Neural progenitor cell (in vitro differentiated cells): Measurements from ENCODE around the gene MPPED2. TPM values are rescaled to one million over a fixed set of nuclear protein-coding genes. Genes with fewer than 3 reads are reported as not detected.
A peak's percentile ranks its signal among the peaks of the same experiment; 100 is the strongest.

Experiments
- DNase-seq: peaks from one replicate; pipeline ENCODE4 v3.0.0-alpha.2; 2016; ENCODE audit warnings: low spot score
- H2AFZ ChIP-seq: fragments of 200-600 bp; sonication (generic); replicated peaks from 2 replicates; pipeline ENCODE4 v1.6.1; 2016; ENCODE audit warnings: antibody characterized with exemption
- H3F3A ChIP-seq: fragments of 200-600 bp; sonication (generic); 2 replicates; pipeline ENCODE4 v1.6.1; 2016; ENCODE audit warnings: antibody characterized with exemption, low read depth
- H3K27ac ChIP-seq: fragments of 200-600 bp; sonication (generic); 2 replicates; pipeline ENCODE4 v1.5.1; 2016; ENCODE audit warnings: mild to moderate bottlenecking
- H3K27me3 ChIP-seq: fragments of 200-600 bp; sonication (generic); 2 replicates; pipeline ENCODE4 v1.6.1; 2016; ENCODE audit warnings: mild to moderate bottlenecking, moderate library complexity
- H3K36me3 ChIP-seq: fragments of 200-600 bp; sonication (generic); 2 replicates; pipeline ENCODE4 v1.5.1; 2016
- H3K4me1 ChIP-seq: fragments of 200-600 bp; sonication (generic); 2 replicates; pipeline ENCODE4 v1.6.1; 2016; ENCODE audit warnings: mixed run types
- H3K4me2 ChIP-seq: fragments of 200-600 bp; sonication (generic); 2 replicates; pipeline ENCODE4 v1.6.1; 2016
- H3K4me3 ChIP-seq: fragments of 200-600 bp; sonication (generic); 2 replicates; pipeline ENCODE4 v1.5.1; 2016
- H3K79me2 ChIP-seq: fragments of 200-600 bp; sonication (generic); 2 replicates; pipeline ENCODE4 v1.6.1; 2016; ENCODE audit warnings: low read depth
- H3K9ac ChIP-seq: fragments of 200-600 bp; sonication (generic); 2 replicates; pipeline ENCODE4 v1.6.1; 2016
- H3K9me3 ChIP-seq: fragments of 200-600 bp; sonication (generic); 2 replicates; pipeline ENCODE4 v1.5.1; 2016; ENCODE audit warnings: low read depth
- H4K20me1 ChIP-seq: fragments of 200-600 bp; sonication (generic); 2 replicates; pipeline ENCODE4 v1.6.1; 2016; ENCODE audit warnings: low read depth
- H3K27ac Mint-ChIP-seq: 3 replicates; pipeline ENCODE4 v1.8.0; 2021; ENCODE audit warnings: mixed read lengths
- H3K27me3 Mint-ChIP-seq: 2 replicates; pipeline ENCODE4 v1.8.0; 2022; ENCODE audit warnings: low read depth, mild to moderate bottlenecking, inconsistent platforms, moderate library complexity, mixed read lengths; ENCODE audit not compliant: insufficient read depth
- H3K36me3 Mint-ChIP-seq: 3 replicates; pipeline ENCODE4 v1.8.0; 2021; ENCODE audit warnings: mixed read lengths
- H3K4me1 Mint-ChIP-seq: 3 replicates; pipeline ENCODE4 v1.8.0; 2021; ENCODE audit warnings: mixed read lengths
- H3K4me3 Mint-ChIP-seq: 3 replicates; pipeline ENCODE4 v1.8.0; 2021; ENCODE audit warnings: mild to moderate bottlenecking, moderate library complexity, mixed read lengths
- H3K9me3 Mint-ChIP-seq: 3 replicates; pipeline ENCODE4 v1.8.0; 2020; ENCODE audit warnings: mixed read lengths
- CTCF ChIP-seq: fragments of 200-600 bp; sonication (generic); IDR thresholded peaks from 2 replicates; pipeline ENCODE4 v1.5.1; 2017; ENCODE audit warnings: antibody characterized with exemption, mild to moderate bottlenecking
- EZH2 ChIP-seq: fragments of 200-600 bp; sonication (generic); IDR thresholded peaks from 2 replicates; pipeline ENCODE4 v1.6.1; 2017; ENCODE audit warnings: antibody characterized with exemption, mild to moderate bottlenecking, moderate library complexity
- EZH2phosphoT487 ChIP-seq: fragments of 200-600 bp; sonication (generic); IDR thresholded peaks from 2 replicates; pipeline ENCODE4 v1.6.1; 2017; ENCODE audit warnings: antibody characterized with exemption
- total RNA-seq: library from RNA; depleted of rRNA; stranded (reverse); fragments of >200 nt; gene quantifications from 2 replicates; pipeline ENCODE4 v1.2.3, GENCODE V29; 2015; ENCODE audit warnings: low replicate concordance

The MPPED2 gene
- total RNA-seq, 1 donor from 2014 or later, result 3.4 TPM

DNA sequence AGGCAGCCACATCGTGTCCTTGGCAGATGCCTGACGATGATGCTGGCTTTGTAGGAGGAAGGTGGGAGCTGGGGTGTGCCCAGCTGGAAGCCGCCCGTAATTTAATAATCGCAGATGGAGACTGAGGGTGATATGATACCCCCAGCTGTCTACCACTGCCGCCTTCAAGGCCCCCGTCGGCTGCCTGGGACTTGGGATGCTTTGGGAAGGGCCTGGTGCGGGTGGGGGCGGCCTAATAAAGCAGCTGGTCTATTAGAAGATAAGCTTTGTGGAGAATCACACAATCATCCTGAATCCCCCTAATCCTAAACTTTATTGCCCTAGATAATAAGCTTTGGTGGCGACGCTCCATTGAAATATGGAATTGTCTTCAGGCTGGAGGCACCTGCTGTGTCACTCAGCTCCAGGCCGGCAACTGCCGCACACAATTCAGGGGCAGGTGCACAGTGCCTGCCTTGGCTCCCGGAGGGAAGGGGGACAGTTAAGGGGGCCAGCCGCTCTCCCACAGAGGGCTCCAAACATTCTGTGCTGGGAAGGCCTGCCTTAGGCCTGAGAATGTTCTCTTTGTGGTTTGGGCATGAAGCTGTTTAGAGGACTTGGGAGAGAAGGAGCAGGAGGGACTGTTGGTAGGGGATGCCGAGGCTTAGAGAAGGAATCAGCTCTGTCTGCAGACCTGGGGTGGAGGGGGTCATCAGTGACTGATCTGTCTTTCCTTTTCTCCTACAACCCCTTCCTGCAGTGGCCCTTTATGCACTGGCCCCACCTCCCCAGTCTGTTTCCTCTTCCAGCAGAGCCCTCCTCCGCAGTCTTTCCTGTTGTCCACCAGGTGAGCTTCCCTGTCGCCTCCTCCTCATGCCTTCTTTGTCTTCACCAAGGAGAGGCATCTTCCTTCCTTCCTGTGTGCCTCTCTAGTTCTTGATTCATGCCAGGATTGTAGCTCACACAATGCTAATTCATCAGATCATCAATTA lies 198.0 kb downstream of the MPPED2 start:
- Histone ChIP-seq H3K79me2 (no peaks in the 10 kb centered on the region), H3K4me2 (no peak overlapping the region), H3F3A (no peaks in the 10 kb centered on the region), H2AFZ (no peak overlapping the region), H3K27me3 (no peaks in the 10 kb centered on the region), H3K4me1 (peaks cover 7% of the 10 kb centered on the region), H3K4me3 (no peak overlapping the region), H3K36me3 (no peaks in the 10 kb centered on the region), H3K9ac (no peak overlapping the region), H3K27ac (no peak overlapping the region), H3K9me3 (no peaks in the 10 kb centered on the region), H4K20me1 (no peaks in the 10 kb centered on the region)
- peaks cover 3% of the 10 kb centered on the region for H3K27me3 Mint-ChIP-seq
- H3K4me3 Mint-ChIP-seq, result no peak overlapping the region
- no peak for DNase-seq
- H3K9me3 Mint-ChIP-seq, result peaks cover 3% of the 10 kb centered on the region
- TF ChIP-seq CTCF (no peak), EZH2 (no peak), EZH2phosphoT487 (no peak)
- H3K4me1 Mint-ChIP-seq, result peaks cover 20% of the 10 kb centered on the region
- H3K36me3 Mint-ChIP-seq, result no peaks in the 10 kb centered on the region
- H3K27ac Mint-ChIP-seq, result peak overlapping the region; percentile 74

DNA sequence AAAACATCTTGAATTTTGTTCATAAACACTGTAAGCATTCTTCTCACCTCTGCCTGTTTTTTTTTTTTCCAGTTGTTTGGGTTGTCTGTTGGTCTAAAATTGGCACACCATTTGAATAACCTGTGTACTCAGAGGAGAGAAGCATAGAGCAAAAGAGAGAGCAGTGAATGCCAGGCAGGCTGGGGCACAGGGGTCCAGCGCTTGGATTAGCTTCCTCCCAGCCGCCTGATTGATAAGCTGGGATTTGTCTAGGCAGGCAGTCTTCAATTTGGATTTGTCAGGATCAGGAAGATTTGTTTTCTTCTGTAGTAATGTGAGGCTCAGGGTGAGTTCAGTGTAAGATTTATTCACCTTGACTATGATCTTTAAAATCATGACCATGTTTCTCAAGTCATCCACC lies 204.3 kb downstream of the MPPED2 start:
- H3K9me3 Mint-ChIP-seq, result peaks cover 2% of the 10 kb centered on the region
- Histone ChIP-seq H3K27me3 (no peaks in the 10 kb centered on the region), H3K79me2 (no peaks in the 10 kb centered on the region), H3K4me2 (no peak overlapping the region), H3K9me3 (no peaks in the 10 kb centered on the region), H3K4me1 (peaks cover 20% of the 10 kb centered on the region), H3K36me3 (no peaks in the 10 kb centered on the region), H4K20me1 (no peaks in the 10 kb centered on the region), H2AFZ (no peak overlapping the region), H3K9ac (no peak overlapping the region), H3F3A (peaks cover 7% of the 10 kb centered on the region), H3K27ac (no peak overlapping the region), H3K4me3 (no peak overlapping the region)
- no peaks in the 10 kb centered on the region for H3K36me3 Mint-ChIP-seq
- DNase-seq, result peak; percentile 48
- no peak for TF ChIP-seq EZH2
- no peak for TF ChIP-seq EZH2phosphoT487
- H3K4me3 Mint-ChIP-seq, result no peak overlapping the region
- no peak overlapping the region for H3K27ac Mint-ChIP-seq
- H3K27me3 Mint-ChIP-seq, result no peaks in the 10 kb centered on the region
- peaks cover 12% of the 10 kb centered on the region for H3K4me1 Mint-ChIP-seq

DNA sequence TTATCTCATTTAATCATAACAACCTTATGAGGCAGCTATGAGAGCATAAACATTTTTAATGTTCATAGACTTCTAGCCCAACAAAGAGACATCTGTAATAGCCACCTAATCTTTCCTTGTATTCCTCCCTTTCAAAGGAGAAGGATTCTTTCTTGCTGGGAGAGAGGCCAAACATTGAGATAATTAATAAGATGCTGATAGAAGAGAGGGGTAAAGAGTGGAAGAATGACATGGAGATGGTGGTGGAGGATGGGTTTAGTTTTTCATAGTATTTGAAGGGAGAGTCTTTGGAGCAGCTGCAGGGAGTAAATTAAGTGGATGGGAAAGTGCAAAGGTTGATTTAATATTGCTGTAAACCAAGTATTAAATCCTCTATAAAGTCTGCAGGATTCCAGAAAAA lies 205.3 kb downstream of the MPPED2 start:
- H3K27ac Mint-ChIP-seq, result no peak overlapping the region
- Histone ChIP-seq H3K27me3 (no peaks in the 10 kb centered on the region), H3K36me3 (no peaks in the 10 kb centered on the region), H3K4me3 (no peak overlapping the region), H4K20me1 (no peaks in the 10 kb centered on the region), H3K9me3 (no peaks in the 10 kb centered on the region), H2AFZ (no peak overlapping the region), H3K4me1 (peaks cover 26% of the 10 kb centered on the region), H3K9ac (no peak overlapping the region), H3F3A (peaks cover 7% of the 10 kb centered on the region), H3K27ac (no peak overlapping the region), H3K4me2 (no peak overlapping the region), H3K79me2 (no peaks in the 10 kb centered on the region)
- H3K36me3 Mint-ChIP-seq, result no peaks in the 10 kb centered on the region
- DNase-seq, result no peak
- peaks cover 13% of the 10 kb centered on the region for H3K4me1 Mint-ChIP-seq
- H3K27me3 Mint-ChIP-seq, result no peaks in the 10 kb centered on the region
- TF ChIP-seq EZH2, result no peak
- no peak for TF ChIP-seq EZH2phosphoT487
- no peak overlapping the region for H3K4me3 Mint-ChIP-seq
- H3K9me3 Mint-ChIP-seq, result peaks cover under 1% of the 10 kb centered on the region

DNA sequence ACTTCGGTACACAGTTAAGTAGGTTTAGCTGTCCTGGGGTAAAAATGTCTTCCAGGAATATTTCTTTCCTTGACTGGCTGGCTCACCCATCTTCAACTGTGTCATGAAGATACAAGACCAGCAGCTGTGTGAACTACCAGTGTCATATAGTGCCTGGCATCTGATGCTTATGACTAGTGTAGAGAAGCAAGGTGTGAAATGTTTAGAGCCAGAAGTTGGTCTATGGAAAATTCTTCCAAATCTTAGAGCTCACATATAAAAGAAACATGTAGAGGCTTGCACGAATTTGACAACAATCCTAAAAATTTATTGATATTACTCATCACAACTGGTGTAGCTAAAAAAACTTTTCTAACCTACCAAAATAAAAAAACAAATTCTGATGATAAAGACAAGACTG lies 208.8 kb downstream of the MPPED2 start:
- Mint-ChIP-seq H3K36me3 (no peaks in the 10 kb centered on the region), H3K4me1 (peaks cover 13% of the 10 kb centered on the region), H3K27ac (no peak overlapping the region), H3K9me3 (no peaks in the 10 kb centered on the region), H3K4me3 (no peak overlapping the region), H3K27me3 (no peaks in the 10 kb centered on the region)
- Histone ChIP-seq H3K4me1 (peaks cover 31% of the 10 kb centered on the region), H3K9me3 (no peaks in the 10 kb centered on the region), H4K20me1 (no peaks in the 10 kb centered on the region), H3K27me3 (no peaks in the 10 kb centered on the region), H3K36me3 (no peaks in the 10 kb centered on the region), H3K9ac (no peak overlapping the region), H3K79me2 (no peaks in the 10 kb centered on the region), H3F3A (peaks cover 7% of the 10 kb centered on the region), H3K27ac (no peak overlapping the region), H2AFZ (no peak overlapping the region), H3K4me2 (no peak overlapping the region), H3K4me3 (no peak overlapping the region)
- no peak for DNase-seq
- TF ChIP-seq CTCF (no peak), EZH2phosphoT487 (no peak), EZH2 (no peak)
